22Rv1 (cell line): ENCODE results near the gene SPC24.

Experiments used
- H3K27ac ChIP-seq: fragments of 450-650 bp; 2 replicates; pipeline ENCODE4 v1.5.1; 2017
- ZFX ChIP-seq: fragments of 450-650 bp; IDR thresholded peaks from 2 replicates; pipeline ENCODE4 v1.6.1; 2017; ENCODE audit warnings: antibody characterized with exemption, borderline replicate concordance
- TF ChIP-seq, protein P1 (sequence below): fragments of 450-650 bp; IDR thresholded peaks from 2 replicates; pipeline ENCODE4 v1.5.1; 2017; ENCODE audit warnings: mild to moderate bottlenecking

Gene SPC24

DNA sequence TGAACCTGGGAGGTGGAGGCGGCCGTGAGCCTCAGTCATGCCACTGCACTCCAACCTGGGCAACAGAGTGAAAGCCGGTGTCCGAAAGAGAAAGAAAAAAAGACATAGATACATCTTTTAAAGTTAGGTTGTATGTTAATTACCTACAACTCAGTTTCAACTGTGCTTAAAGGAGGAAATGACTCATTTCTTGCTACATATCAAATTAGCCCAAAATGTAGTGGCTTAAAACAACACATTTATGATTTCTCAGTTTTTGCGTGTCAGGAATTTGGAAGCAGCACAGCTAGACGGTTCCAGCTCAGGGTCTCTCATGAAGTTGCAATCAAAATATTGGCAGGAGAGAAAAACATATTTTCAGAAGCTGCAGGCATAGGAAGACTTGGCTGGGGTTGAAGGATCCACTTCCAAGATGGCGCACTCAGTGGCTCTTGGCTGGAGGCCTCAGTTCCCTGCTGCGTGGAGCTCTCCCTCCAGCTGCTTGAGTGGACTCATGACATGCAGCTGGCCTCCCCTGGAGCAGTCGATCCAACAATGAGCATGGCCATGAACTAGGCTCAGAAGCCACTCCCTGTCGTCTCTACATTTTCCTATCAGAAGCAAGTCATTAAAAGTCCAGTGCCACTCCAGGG lies 59.3 kb downstream of the SPC24 start:
- H3K27ac ChIP-seq, result peak overlapping the region; percentile 40; the same call in 1 of the 2 replicates
- TF ChIP-seq, protein P1, sequence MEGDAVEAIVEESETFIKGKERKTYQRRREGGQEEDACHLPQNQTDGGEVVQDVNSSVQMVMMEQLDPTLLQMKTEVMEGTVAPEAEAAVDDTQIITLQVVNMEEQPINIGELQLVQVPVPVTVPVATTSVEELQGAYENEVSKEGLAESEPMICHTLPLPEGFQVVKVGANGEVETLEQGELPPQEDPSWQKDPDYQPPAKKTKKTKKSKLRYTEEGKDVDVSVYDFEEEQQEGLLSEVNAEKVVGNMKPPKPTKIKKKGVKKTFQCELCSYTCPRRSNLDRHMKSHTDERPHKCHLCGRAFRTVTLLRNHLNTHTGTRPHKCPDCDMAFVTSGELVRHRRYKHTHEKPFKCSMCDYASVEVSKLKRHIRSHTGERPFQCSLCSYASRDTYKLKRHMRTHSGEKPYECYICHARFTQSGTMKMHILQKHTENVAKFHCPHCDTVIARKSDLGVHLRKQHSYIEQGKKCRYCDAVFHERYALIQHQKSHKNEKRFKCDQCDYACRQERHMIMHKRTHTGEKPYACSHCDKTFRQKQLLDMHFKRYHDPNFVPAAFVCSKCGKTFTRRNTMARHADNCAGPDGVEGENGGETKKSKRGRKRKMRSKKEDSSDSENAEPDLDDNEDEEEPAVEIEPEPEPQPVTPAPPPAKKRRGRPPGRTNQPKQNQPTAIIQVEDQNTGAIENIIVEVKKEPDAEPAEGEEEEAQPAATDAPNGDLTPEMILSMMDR, result no peak
- no peak for TF ChIP-seq ZFX
